HUES64 (cell line): ENCODE data around the gene TXLNA. TPM values are rescaled to one million over a fixed set of nuclear protein-coding genes. Genes with fewer than 3 reads are reported as not detected.
"Not testable (repeated sequence)": the region's sequence is repeated elsewhere in the genome, so short reads cannot be mapped to it uniquely, and the experiment has no call there.

ENCODE experiments used
- H3K27ac ChIP-seq: 2 replicates; pipeline ENCODE4 v1.7.0; 2013; ENCODE audit warnings: low read depth, low read length, inconsistent platforms
- H3K27me3 ChIP-seq: 2 replicates; pipeline ENCODE4 v1.6.1; 2013; ENCODE audit warnings: mild to moderate bottlenecking, low read length; ENCODE audit not compliant: insufficient read depth
- H3K36me3 ChIP-seq: 2 replicates; pipeline ENCODE4 v1.6.1; 2013; ENCODE audit warnings: mild to moderate bottlenecking, low read length; ENCODE audit not compliant: insufficient read depth
- H3K4me1 ChIP-seq: 2 replicates; pipeline ENCODE4 v1.6.1; 2013; ENCODE audit warnings: mild to moderate bottlenecking, low read length, moderate library complexity; ENCODE audit not compliant: insufficient read depth
- H3K4me3 ChIP-seq: 2 replicates; pipeline ENCODE4 v1.5.1; 2013; ENCODE audit warnings: mild to moderate bottlenecking, low read length, moderate library complexity
- H3K9ac ChIP-seq: 2 replicates; pipeline ENCODE4 v1.6.1; 2013; ENCODE audit warnings: mild to moderate bottlenecking, low read depth, low read length
- H3K9me3 ChIP-seq: 2 replicates; pipeline ENCODE4 v1.6.1; 2013; ENCODE audit warnings: low read depth, low read length; ENCODE audit not compliant: insufficient read depth
- WGBS: fragments of 150-250, 120-280 bp; methylation state at CpG from one replicate; pipeline ENCODE4 v1.1.7; 2013; ENCODE audit warnings: missing lambda C conversion rate; 5-methylcytosine and 5-hydroxymethylcytosine counted together
- polyA plus RNA-seq, 2 experiments: library from polyadenylated mRNA; stranded (reverse); fragments of 50-300 nt; gene quantifications; one replicate each; pipeline ENCODE4 v1.2.3, GENCODE V29; 2013

Gene TXLNA
- 33.3 TPM for polyA plus RNA-seq (2013, experiment 1 of 2)
- 30.7 TPM for polyA plus RNA-seq (2013, experiment 2 of 2)

DNA sequence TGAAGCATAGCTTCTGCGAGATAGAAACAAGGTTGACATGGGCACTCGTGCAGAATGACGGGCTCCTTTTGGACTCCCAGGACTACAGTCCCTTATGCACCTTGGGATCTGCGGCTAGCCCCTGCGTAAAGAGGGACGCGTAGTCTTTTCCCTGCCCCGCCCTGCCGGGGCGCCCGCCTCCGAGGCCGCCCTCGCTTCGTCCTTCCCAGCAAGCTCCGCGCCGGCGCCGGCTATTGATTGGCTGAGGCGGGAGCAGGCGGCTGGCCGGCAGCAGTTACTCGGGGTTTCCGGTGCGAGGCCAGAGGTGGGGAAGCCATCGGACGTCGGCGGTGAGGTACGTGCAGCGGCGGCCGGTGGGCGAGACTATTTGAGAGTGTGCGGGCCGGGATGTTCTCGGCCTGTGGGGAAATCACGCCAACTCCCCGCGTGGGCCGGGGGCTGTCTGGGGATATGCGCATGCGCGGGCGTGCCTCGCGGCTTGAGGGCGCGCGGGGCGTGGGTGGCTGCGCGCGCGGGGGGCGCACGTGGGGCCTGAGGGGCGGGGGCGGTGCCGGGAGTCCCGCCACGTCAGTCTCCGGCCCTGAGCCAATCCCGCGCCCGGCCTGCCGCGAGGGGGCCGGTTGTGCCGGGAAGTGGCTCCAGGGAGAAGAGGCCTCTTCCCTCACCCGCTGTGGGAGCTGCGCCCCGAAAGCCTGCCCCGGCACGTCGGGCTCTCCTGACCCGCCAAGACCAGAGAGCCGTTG is at the start of gene TXLNA:
TSS of gene TXLNA (plus strand) at position 233 of the 743 bp plus-strand sequence. CDS start 671 bp downstream, outside the sequence.
- Histone ChIP-seq H3K4me3 (peak within 1 kb of the TSS; percentile 85), H3K36me3 (peaks cover 44% of the 10 kb centered on the region), H3K27me3 (no peaks in the 10 kb centered on the region), H3K9me3 (no peaks in the 10 kb centered on the region), H3K27ac (peak within 1 kb of the TSS; percentile 91), H3K4me1 (peaks cover 25% of the 10 kb centered on the region), H3K9ac (peak within 1 kb of the TSS; percentile 90)
- under 1% methylated on average over 79 of the region's 79 CpGs for WGBS

DNA sequence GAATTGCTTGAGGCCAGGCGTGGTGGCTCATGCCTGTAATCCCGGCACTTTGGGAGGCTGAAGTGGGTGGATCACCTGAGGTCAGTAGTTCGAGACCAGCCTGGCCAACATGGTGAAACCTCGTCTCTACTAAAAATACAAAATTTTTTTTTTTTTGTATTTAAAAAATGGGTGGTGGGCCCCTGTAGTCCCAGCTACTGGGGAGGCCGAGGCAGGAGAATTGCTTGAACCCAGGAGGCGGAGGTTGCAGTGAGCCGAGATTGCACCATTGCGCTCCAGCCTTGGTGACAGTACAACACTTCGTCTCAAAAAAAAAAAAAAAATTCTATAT is 45.6 kb upstream of the TXLNA start:
- not testable (repeated sequence) for H3K27ac ChIP-seq, H3K27me3 ChIP-seq, H3K4me3 ChIP-seq, H3K36me3 ChIP-seq, H3K9me3 ChIP-seq, H3K9ac ChIP-seq, H3K4me1 ChIP-seq
- WGBS = 93% methylated on average over 7 of the region's 9 CpGs

DNA sequence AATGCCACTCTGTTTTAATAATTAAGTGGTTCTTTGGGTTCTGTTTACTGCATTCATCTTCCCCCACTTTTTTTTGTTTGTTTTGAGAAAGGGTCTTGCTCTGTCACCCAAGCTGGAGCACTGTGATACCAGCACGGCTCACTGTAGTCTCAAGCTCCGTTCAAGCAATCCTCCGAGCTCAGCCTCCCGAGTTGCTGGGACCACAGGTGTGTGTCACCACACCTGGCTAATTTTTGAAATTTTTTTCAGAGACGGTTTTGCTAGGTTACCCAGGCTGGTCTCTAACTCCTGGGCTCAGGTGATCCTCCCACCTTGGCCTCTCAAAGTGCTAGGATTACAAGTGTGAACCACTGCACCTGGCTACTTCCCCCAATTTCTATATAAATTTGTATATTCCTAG is 42.4 kb upstream of the TXLNA start:
- Histone ChIP-seq H3K9me3 (no peaks in the 10 kb centered on the region), H3K36me3 (no peaks in the 10 kb centered on the region), H3K4me1 (peaks cover 4% of the 10 kb centered on the region; the same call in 1 of the 2 replicates), H3K9ac (no peak overlapping the region), H3K27ac (no peak overlapping the region), H3K4me3 (no peak overlapping the region), H3K27me3 (no peaks in the 10 kb centered on the region)
- 93% methylated on average over 5 of the region's 5 CpGs for WGBS

DNA sequence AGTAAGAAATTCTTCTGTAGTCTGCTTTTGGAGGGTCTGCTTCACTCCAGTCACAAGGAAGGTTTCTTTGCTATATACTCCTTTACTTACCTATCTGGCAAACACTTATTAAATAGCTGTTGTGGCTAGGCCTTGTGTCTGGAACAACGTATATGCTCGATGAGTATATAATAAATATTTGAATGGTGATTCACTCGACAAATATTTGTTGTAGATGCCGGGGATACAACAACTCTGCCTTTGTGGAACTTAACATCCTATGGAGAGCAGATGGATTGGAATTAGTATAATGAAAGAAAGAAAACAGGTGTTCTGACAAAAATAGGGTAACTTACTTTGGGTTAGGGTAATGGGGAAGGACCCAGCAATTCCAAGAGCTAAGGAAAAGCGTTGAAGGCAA is 40.5 kb upstream of the TXLNA start:
- Histone ChIP-seq H3K36me3 (no peaks in the 10 kb centered on the region), H3K9ac (no peak overlapping the region), H3K4me3 (no peak overlapping the region), H3K27me3 (no peaks in the 10 kb centered on the region), H3K9me3 (no peaks in the 10 kb centered on the region), H3K4me1 (peaks cover 4% of the 10 kb centered on the region; the same call in 1 of the 2 replicates), H3K27ac (no peak overlapping the region)
- 95% methylated on average over 5 of the region's 5 CpGs for WGBS

DNA sequence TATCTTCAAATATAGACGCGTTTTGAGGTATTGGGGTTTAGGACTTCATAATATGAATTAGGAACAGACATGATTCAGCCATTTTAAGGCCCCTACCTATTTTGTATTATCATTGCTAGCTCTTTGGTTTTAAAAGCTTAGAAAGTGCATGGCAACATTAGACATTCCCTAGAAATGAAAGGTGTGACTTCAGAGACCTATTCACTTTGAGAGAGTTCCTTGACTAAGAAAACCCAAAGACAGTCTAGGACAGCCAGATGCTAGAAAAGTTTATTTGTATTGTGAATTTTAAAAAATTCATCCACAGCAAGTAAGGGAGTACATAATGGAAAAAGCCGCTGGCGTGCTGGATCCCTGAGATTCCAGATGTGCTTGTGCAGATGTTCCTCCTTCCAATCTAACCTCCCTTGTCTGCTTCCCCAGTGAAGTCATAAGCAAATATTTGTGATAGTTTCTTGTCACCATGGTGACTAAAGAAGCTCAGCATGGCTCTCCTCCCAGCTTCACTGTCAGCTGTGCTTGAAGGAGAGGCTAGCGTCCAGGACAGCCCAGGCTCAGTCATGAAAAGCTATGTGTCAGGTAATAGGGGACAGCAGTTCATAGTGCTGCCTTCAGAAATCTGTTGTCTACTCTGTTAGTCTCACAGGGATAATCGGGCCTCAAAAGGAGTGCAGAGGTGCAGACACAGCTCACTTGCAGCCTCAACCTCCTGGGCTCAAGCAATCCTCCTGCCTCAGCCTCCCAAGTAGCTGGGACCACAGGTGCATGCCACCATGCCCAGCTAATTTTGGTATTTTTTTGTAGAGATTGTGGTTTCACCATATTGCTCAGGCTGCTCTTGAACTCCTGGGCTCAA is 36.8 kb upstream of the TXLNA start:
- peaks cover 4% of the 10 kb centered on the region; the same call in 1 of the 2 replicates for H3K4me1 ChIP-seq
- WGBS = 88% methylated on average over 4 of the region's 6 CpGs
- H3K27ac ChIP-seq = 0 out of 2 replicates have a peak overlapping the region, but pooled peaks have one; percentile 12
- no peak overlapping the region for H3K4me3 ChIP-seq
- H3K9ac ChIP-seq = no peak overlapping the region
- H3K9me3 ChIP-seq = no peaks in the 10 kb centered on the region
- no peaks in the 10 kb centered on the region for H3K36me3 ChIP-seq
- no peaks in the 10 kb centered on the region for H3K27me3 ChIP-seq

DNA sequence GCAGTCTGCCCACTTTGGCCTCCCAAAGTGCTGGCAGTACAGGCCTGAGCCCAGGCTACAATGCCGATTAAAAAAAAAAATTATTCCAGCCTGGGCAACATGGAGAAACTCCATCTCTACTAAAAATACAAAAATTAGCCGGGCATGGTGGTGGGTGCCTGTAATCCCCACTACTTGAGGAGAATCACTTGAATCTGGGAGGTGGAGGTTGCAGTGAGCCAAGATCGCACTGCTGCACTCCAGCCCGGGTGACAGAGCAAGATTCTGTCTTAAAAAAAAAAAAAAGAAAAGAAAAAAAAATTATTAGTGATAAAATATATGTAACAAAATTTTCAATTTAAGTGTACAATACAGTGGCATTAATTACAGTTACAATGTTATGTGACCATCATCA is 36.2 kb upstream of the TXLNA start:
- not testable (repeated sequence) for H3K4me3 ChIP-seq, H3K36me3 ChIP-seq, H3K27ac ChIP-seq, H3K4me1 ChIP-seq, H3K9me3 ChIP-seq, H3K9ac ChIP-seq, H3K27me3 ChIP-seq
- WGBS = 100% methylated on average over 3 of the region's 4 CpGs

DNA sequence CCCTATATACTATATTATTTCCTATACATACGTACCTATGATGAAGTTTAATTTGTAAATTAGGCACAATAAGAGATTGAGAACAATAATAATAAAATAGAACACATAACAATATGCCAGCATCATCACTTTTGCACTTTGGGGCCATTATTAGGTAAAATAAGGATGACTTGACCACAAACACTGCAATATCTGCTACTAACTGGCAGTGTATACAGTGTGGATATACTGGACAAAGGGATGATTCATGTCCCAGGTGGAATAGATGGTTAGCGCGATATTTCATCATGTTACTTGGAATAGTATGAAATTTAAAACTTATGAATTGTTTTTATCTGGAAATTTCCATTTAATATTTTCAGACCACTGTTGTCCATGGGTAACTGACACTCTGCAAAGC is 35.4 kb upstream of the TXLNA start:
- no peaks in the 10 kb centered on the region for H3K27me3 ChIP-seq
- H3K27ac ChIP-seq = no peak overlapping the region
- WGBS = 100% methylated on average over 2 of the region's 3 CpGs
- H3K4me1 ChIP-seq = no peaks in the 10 kb centered on the region; the same call in 1 of the 2 replicates
- no peak overlapping the region for H3K4me3 ChIP-seq
- no peaks in the 10 kb centered on the region for H3K9me3 ChIP-seq
- no peak overlapping the region for H3K9ac ChIP-seq
- H3K36me3 ChIP-seq = no peaks in the 10 kb centered on the region

DNA sequence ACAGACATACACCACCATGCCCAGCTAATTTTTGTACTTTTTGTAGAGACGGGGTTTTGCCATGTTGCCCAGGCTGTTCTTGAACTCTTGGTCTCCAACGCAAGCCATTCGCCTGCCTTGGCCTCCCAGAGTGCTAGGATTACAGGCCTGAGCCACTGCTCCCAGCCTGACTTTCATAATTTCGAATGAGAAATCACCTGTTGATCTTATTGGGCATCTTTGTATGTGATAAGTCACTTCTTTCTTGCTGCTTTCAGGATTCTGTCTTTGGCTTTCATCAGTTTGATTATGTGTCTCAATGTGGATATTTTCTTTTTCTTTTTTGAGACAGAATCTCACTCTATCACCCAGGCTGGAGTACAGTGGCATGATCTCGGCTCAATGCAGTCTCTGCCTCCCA is 31.7 kb upstream of the TXLNA start:
- H3K27me3 ChIP-seq, H3K27ac ChIP-seq, H3K4me1 ChIP-seq, H3K4me3 ChIP-seq, H3K9ac ChIP-seq, H3K9me3 ChIP-seq, H3K36me3 ChIP-seq: not testable (repeated sequence)
- 96% methylated on average over 5 of the region's 5 CpGs for WGBS

DNA sequence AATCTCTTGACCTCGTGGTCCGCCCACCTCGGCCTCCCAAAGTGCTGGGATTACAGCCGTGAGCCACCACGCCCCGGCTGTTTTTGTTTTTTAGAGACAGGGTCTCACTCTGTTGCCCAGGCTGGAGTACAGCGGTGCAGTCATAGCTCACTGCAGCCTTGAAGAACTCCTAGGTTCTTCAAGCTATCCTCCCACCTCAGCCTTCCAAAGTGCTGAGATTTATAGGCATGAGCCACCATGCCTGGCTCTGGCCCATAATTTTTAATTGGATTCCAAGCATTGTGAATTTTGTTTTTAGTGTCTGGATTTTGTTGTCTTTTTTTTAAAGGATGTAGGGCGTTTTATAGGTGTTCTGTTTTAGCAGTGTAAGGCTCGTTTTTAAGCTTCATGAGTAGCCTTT is 28.6 kb upstream of the TXLNA start:
- Histone ChIP-seq H3K36me3 (no peaks in the 10 kb centered on the region), H3K27ac (no peak overlapping the region), H3K9ac (0 out of 2 replicates have a peak overlapping the region, but pooled peaks have one; percentile 3), H3K4me1 (no peaks in the 10 kb centered on the region; the same call in 1 of the 2 replicates), H3K9me3 (no peaks in the 10 kb centered on the region), H3K4me3 (no peak overlapping the region), H3K27me3 (no peaks in the 10 kb centered on the region)
- 91% methylated on average over 9 of the region's 9 CpGs for WGBS

DNA sequence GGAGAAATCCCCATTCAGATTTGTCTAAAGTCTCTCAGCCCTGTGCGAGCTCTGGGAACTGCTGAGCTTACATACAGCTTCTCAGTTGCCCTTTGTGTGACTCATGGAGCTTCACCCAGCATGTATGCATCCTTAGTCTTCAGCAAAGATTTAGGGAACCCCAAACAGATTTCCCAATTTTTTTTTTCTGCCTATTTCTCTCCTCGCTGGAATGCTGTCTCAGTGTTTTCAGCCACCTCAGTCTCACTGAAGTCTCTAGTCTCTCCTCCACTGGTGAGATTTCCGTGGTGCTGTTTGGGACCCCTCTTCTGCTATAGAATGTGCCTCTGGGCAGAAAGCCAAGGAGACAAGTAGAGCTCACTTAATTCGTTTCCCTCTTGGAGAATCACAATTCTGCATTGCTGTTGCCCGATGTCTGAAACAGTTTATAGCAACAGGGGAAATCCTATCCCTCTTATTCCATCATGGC is 28.1 kb upstream of the TXLNA start:
- Histone ChIP-seq H3K9ac (0 out of 2 replicates have a peak overlapping the region, but pooled peaks have one; percentile 3), H3K4me3 (no peak overlapping the region), H3K27ac (no peak overlapping the region), H3K4me1 (no peaks in the 10 kb centered on the region; the same call in 1 of the 2 replicates), H3K27me3 (no peaks in the 10 kb centered on the region), H3K36me3 (peaks cover 4% of the 10 kb centered on the region), H3K9me3 (no peaks in the 10 kb centered on the region)
- 87% methylated on average over 5 of the region's 5 CpGs for WGBS

DNA sequence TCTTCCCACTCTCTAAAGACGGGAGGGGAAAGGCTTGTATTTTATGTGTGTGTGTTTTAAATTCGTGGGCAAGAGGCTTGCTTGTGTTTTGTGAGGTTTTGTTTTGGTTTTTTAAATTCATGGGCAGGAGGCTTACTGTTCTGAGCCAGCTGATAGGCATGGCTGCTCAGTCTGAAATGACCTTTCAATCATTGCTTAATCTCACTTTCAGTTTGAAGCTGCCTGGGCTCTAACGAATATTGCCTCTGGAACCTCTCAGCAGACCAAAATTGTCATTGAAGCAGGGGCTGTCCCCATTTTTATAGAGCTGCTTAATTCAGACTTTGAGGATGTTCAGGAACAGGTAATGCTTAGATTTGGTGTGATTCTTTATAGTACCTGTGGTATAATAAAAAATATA is 20.3 kb upstream of the TXLNA start:
- Histone ChIP-seq H3K36me3 (peaks cover 77% of the 10 kb centered on the region), H3K9ac (no peak overlapping the region), H3K27ac (no peak overlapping the region), H3K9me3 (no peaks in the 10 kb centered on the region), H3K4me3 (no peak overlapping the region), H3K27me3 (no peaks in the 10 kb centered on the region), H3K4me1 (no peaks in the 10 kb centered on the region)
- WGBS = 93% methylated on average over 3 of the region's 3 CpGs
